ENCODE data around the gene STPG3. TPM values are rescaled to one million over a fixed set of nuclear protein-coding genes. Genes with fewer than 3 reads are reported as not detected.

Gene STPG3
- 0.54 TPM in 1 of 2 replicates, not detected in the other for total RNA-seq

GRCh38 chr9:137251194-137251461 lies at the start of gene STPG3:
Gene STPG3, plus strand, starts transcription at chr9:137251286. Its CDS starts 1 bp downstream, at chr9:137251287.

GRCh38 chr9:137205126-137206069 lies 45.7 kb upstream of the STPG3 start, which contains the start of the genes NDOR1 and TMEM203:
Gene NDOR1, plus strand, starts transcription at chr9:137205700. Its CDS starts 78 bp downstream, at chr9:137205778.
Gene TMEM203, minus strand, starts transcription at chr9:137205648. Its CDS starts 234 bp downstream, at chr9:137205414.

GRCh38 chr9:137222190-137223077 lies 28.7 kb upstream of the STPG3 start, which contains the start of gene RNF208:
Gene RNF208, minus strand, starts transcription at chr9:137222240. Its CDS starts 1,028 bp downstream, at chr9:137221212.

GRCh38 chr9:137224830-137225694 lies 26.0 kb upstream of the STPG3 start, which contains the start of gene CYSRT1:
Gene CYSRT1, plus strand, starts transcription at chr9:137225174. Its CDS starts 448 bp downstream, at chr9:137225622.

GRCh38 chr9:137227054-137227852 lies 23.8 kb upstream of the STPG3 start, which contains the start of gene RNF224:
Gene RNF224, plus strand, starts transcription at chr9:137227502. Its CDS starts 834 bp downstream, at chr9:137228336.

GRCh38 chr9:137230705-137231371 lies 20.2 kb upstream of the STPG3 start, which contains the start of gene SLC34A3:
Gene SLC34A3, plus strand, starts transcription at chr9:137230901. Its CDS starts 802 bp downstream, at chr9:137231703.

GRCh38 chr9:137240841-137241489 lies 10.1 kb upstream of the STPG3 start, which contains the start of gene TUBB4B:
Gene TUBB4B, plus strand, starts transcription at chr9:137241287. Its CDS starts 74 bp downstream, at chr9:137241361.

GRCh38 chr9:137254624-137255447 lies 3.8 kb downstream of the STPG3 start, which contains the start of gene NELFB:
Gene NELFB, plus strand, starts transcription at chr9:137255327.

GRCh38 chr9:137277329-137278041 lies 26.4 kb downstream of the STPG3 start, which contains the start of gene TOR4A:
Gene TOR4A, plus strand, starts transcription at chr9:137277726. Its CDS starts 964 bp downstream, at chr9:137278690.

GRCh38 chr9:137302118-137302448 lies 51.0 kb downstream of the STPG3 start, which contains the start of gene NRARP:
Gene NRARP, minus strand, starts transcription at chr9:137302271. Its CDS starts 343 bp downstream, at chr9:137301928.

Other genes with a start within 250 kb of the STPG3 start
- 4.8 and 6.8 TPM in 2 replicates for gene ABCA2, start 223.0 kb upstream of the STPG3 start, total RNA-seq
- not detected in 2 replicates for gene FUT7, start 219.2 kb upstream of the STPG3 start, total RNA-seq
- 4.8 and 8.2 TPM in 2 replicates for gene NPDC1, start 205.1 kb upstream of the STPG3 start, total RNA-seq
- gene ENTPD2, start 197.2 kb upstream of the STPG3 start, total RNA-seq, result not detected in 2 replicates
- 2.0 and 2.5 TPM in 2 replicates for gene SAPCD2, start 180.7 kb upstream of the STPG3 start, total RNA-seq
- gene UAP1L1, start 173.8 kb upstream of the STPG3 start, total RNA-seq, result 19.7 and 21.1 TPM in 2 replicates
- 54.2 and 55.7 TPM in 2 replicates for gene MAN1B1, start 164.3 kb upstream of the STPG3 start, total RNA-seq
- 77.3 and 94.1 TPM in 2 replicates for gene DPP7, start 136.6 kb upstream of the STPG3 start, total RNA-seq
- gene GRIN1, start 112.1 kb upstream of the STPG3 start, total RNA-seq, result under 0.01 TPM in 1 of 2 replicates, not detected in the other
- not detected in 2 replicates for gene LRRC26, start 81.2 kb upstream of the STPG3 start, total RNA-seq
- gene TMEM210, start 79.2 kb upstream of the STPG3 start, total RNA-seq, result 0.09 TPM in 1 of 2 replicates, not detected in the other
- gene ANAPC2, start 62.7 kb upstream of the STPG3 start, total RNA-seq, result 19.9 and 20.9 TPM in 2 replicates
- 81.8 and 83.4 TPM in 2 replicates for gene SSNA1, start 62.6 kb upstream of the STPG3 start, total RNA-seq
- 2.3 and 3.4 TPM in 2 replicates for gene TPRN, start 50.5 kb upstream of the STPG3 start, total RNA-seq
- 21.4 and 23.5 TPM in 2 replicates for gene TMEM203, start 45.6 kb upstream of the STPG3 start, total RNA-seq
- gene NDOR1, start 45.6 kb upstream of the STPG3 start, total RNA-seq, result 2.1 and 2.2 TPM in 2 replicates
- gene RNF208, start 29.0 kb upstream of the STPG3 start, total RNA-seq, result 0.09 and 0.11 TPM in 2 replicates
- 0.22 and 0.26 TPM in 2 replicates for gene CYSRT1, start 26.1 kb upstream of the STPG3 start, total RNA-seq
- not detected in 2 replicates for gene RNF224, start 23.8 kb upstream of the STPG3 start, total RNA-seq
- gene SLC34A3, start 20.4 kb upstream of the STPG3 start, total RNA-seq, result not detected in 2 replicates
- gene TUBB4B, start 10.0 kb upstream of the STPG3 start, total RNA-seq, result 76.1 and 80.8 TPM in 2 replicates
- 51.5 and 52.8 TPM in 2 replicates for gene NELFB, start 4.0 kb downstream of the STPG3 start, total RNA-seq
- 24.7 and 25.0 TPM in 2 replicates for gene TOR4A, start 26.4 kb downstream of the STPG3 start, total RNA-seq
- gene NRARP, start 51.0 kb downstream of the STPG3 start, total RNA-seq, result 23.0 and 41.4 TPM in 2 replicates
- gene EXD3, start 171.9 kb downstream of the STPG3 start, total RNA-seq, result 13.8 and 14.6 TPM in 2 replicates
- gene NOXA1, start 172.1 kb downstream of the STPG3 start, total RNA-seq, result 0.95 and 2.3 TPM in 2 replicates
- 0.17 and 0.33 TPM in 2 replicates for gene ENTPD8, start 190.1 kb downstream of the STPG3 start, total RNA-seq
- gene NSMF, start 208.0 kb downstream of the STPG3 start, total RNA-seq, result 13.0 and 16.5 TPM in 2 replicates

All from dermis lymphatic vessel endothelial cell (primary cell).